Activated T-cell treated with anti-CD3 and anti-CD28 coated beads, Interleukin-2, amount 50 U/mL, for 72 hours (primary cell): Measurements from ENCODE around the gene SIRT2. TPM values are rescaled to one million over a fixed set of nuclear protein-coding genes. Genes with fewer than 3 reads are reported as not detected.

Source experiments
- ATAC-seq, 2 donors: fragments of 150-1000 bp; cut with Tn5 transposase; replicated peaks in 1 of 2; 2 replicates each; pipeline ENCODE4 v1.10.0; 2021; ENCODE audit warnings: moderate library complexity in 2 of 2, mild to moderate bottlenecking in 1 of 2
- DNase-seq, 2 donors: peaks; one replicate each; pipeline ENCODE4 v3.0.0; 2021 to 2022; ENCODE audit warnings: mixed read lengths in 1 of 2
- H3K27ac Mint-ChIP-seq: one replicate; pipeline ENCODE4 v1.8.0; 2022; ENCODE audit warnings: mild to moderate bottlenecking, moderate library complexity, mixed read lengths
- H3K27me3 Mint-ChIP-seq: one replicate; pipeline ENCODE4 v1.8.0; 2022; ENCODE audit warnings: low read depth, mixed read lengths
- H3K36me3 Mint-ChIP-seq, 2 donors: one replicate each; pipeline ENCODE4 v1.8.0; 2022; ENCODE audit warnings: mixed read lengths in 2 of 2, mild to moderate bottlenecking in 1 of 2; ENCODE audit not compliant: insufficient read depth in 2 of 2
- H3K4me1 Mint-ChIP-seq: one replicate; pipeline ENCODE4 v1.8.0; 2022; ENCODE audit warnings: low read depth, mixed read lengths
- H3K4me3 Mint-ChIP-seq, 2 donors: one replicate each; pipeline ENCODE4 v1.8.0; 2022; ENCODE audit warnings: mild to moderate bottlenecking in 2 of 2, mixed read lengths in 2 of 2, moderate library complexity in 2 of 2
- H3K9me3 Mint-ChIP-seq, 2 donors: one replicate each; pipeline ENCODE4 v1.8.0; 2022; ENCODE audit warnings: mixed read lengths in 2 of 2
- total RNA-seq, 2 donors: library from RNA; stranded (reverse); gene quantifications; one replicate each; pipeline ENCODE4 v1.2.3, GENCODE V29; 2022

SIRT2 gene
- total RNA-seq, 2 donors from 2014 or later, result 38.2 to 40.7 TPM

DNA sequence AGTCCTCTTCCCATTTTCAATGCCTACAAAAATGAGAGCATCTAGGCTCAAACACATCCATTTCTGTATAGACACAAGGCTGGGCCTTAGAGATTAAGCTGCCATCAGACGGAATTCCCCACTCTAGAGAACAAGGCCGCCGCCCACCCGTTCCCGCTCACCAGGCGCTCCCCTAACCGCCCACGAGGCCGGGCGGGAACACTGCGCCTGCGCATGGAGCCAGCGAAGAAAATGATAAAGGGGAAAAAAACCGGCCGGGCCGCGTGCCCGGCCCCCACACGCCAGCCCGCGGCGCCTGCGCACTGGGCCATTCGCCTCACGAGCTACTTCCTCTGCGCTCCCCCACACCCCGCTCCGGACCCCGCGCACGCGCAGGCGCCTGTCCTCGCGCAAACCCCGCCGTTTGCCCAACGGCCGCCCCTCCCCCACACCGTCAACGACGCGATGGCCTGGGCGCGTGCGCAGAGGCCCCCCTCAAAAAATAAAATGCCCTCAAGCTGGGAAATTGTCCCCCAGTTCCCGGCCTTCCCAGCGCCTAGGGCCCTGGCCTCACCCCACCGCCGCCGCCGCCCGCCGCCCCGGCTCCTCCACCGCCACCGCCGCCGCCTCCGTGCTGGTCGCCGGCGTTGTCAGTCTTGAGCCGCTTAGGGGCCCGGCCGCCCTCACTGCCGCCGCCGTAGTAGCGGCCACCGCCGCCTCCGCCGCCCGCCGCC lies 50.1 kb downstream of the SIRT2 start:
- peak overlapping the region; percentile 99 for H3K27ac Mint-ChIP-seq
- peak; percentile 27 to 31 for ATAC-seq
- peaks cover 62% of the 10 kb centered on the region for H3K4me1 Mint-ChIP-seq
- peak; percentile 98 to 99 for DNase-seq
- no peaks in the 10 kb centered on the region for H3K27me3 Mint-ChIP-seq
- no peaks in the 10 kb centered on the region for H3K9me3 Mint-ChIP-seq
- H3K36me3 Mint-ChIP-seq, result peaks cover 24 to 46% of the 10 kb centered on the region in 2 donors
- H3K4me3 Mint-ChIP-seq, result peak overlapping the region; percentile 85 to 97

DNA sequence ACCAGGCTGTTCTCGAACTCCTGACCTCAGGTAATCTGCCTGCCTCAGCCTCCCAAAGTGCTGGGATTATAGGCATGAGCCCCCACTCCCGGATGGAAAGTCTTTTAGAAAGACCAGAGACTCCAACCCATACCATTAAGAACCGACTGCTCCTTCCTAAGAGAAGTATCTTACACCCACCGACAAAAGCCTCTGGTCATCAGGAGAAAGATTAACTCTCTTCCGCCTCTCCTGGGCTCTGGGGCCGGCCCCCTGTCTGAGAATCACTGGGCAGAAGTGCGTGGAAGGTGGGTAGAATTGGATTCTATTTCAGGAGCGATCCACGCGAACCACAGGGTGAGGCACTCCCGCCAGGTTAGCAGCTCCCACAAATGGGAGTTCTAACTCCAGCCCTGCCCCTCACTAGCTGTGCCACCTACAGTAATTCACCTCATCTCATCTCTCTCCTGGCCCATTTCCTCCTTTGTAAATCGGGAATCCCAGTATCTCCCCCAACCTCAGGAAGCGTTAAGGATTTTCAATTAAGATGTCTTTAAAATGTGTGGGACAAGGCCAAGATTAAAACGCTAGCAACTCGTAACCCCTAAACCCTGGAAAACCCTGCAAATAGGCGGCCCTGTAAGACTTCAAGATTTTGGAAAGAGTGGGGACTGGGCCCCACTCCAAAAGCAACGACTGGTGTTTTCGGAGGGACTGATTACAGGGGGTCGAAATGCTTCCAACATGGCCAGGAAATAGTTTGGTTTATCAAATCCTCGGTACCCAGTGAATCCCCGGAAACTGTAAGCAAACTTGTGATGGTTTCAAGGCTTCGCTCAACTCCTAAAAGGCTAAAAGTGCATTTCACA lies 50.9 kb downstream of the SIRT2 start:
- Mint-ChIP-seq H3K27me3 (no peaks in the 10 kb centered on the region), H3K27ac (peak overlapping the region; percentile 99), H3K4me1 (peaks cover 70% of the 10 kb centered on the region), H3K4me3 (peak overlapping the region; percentile 85 to 97), H3K36me3 (peaks cover 30 to 54% of the 10 kb centered on the region in 2 donors), H3K9me3 (no peaks in the 10 kb centered on the region)
- ATAC-seq (no peak), DNase-seq (no peak)

DNA sequence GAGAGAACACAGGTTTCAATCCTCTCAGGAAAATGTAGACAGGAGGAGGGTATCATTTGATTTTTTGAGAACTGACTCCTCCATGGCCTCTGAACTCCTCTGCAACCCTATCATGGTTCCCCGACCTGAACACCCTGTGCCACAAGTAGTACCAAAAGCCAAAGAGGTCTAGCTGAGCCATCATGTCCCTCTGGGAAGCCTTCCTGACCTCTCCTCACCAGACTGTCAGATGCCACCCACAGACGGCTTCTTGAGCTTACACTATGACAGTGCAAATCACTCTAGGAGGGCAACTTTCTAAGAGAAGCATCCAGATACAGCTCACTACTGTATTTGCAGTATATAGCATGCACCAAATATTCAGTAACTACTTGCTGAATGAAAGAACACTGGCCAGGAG lies 53.3 kb downstream of the SIRT2 start:
- Mint-ChIP-seq H3K4me3 (peak overlapping the region; percentile 53 to 65), H3K36me3 (peaks cover 33 to 65% of the 10 kb centered on the region in 2 donors), H3K27ac (peak overlapping the region; percentile 85), H3K4me1 (peaks cover 84% of the 10 kb centered on the region), H3K9me3 (no peaks in the 10 kb centered on the region), H3K27me3 (no peaks in the 10 kb centered on the region)
- DNase-seq (no peak), ATAC-seq (no peak)

DNA sequence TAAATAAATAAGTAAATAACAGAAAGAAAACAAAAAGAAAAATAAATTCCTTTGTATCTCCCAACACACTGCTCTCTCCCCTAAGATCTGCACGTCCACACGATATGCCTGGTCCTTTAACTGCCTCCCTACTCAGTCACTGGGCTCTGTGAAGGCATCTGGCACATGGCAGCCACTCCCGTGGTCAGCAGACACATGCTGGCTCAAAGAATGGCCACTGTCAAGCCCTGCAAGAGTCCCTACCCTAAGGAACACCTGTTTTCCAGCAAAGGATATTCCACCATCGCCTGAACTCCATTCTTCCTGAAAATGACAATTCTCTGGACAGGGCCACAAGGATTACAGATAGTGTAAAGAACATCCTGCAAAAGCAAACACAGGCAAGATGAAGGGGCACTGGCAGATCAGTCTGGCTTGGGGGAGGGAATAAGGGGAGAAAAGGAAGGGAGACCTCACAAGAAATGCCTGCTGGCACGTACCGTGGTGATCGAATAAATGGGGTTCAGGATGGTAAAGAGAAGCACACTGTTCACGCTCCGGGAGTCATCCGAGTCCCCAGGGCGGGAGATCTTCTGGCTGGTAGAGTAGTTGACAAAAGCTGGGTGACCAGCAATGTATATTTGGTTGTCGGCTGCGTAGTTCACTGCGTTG lies 53.9 kb downstream of the SIRT2 start:
- Mint-ChIP-seq H3K4me3 (peak overlapping the region; percentile 53 to 65), H3K27me3 (no peaks in the 10 kb centered on the region)
- ATAC-seq, result no peak

DNA sequence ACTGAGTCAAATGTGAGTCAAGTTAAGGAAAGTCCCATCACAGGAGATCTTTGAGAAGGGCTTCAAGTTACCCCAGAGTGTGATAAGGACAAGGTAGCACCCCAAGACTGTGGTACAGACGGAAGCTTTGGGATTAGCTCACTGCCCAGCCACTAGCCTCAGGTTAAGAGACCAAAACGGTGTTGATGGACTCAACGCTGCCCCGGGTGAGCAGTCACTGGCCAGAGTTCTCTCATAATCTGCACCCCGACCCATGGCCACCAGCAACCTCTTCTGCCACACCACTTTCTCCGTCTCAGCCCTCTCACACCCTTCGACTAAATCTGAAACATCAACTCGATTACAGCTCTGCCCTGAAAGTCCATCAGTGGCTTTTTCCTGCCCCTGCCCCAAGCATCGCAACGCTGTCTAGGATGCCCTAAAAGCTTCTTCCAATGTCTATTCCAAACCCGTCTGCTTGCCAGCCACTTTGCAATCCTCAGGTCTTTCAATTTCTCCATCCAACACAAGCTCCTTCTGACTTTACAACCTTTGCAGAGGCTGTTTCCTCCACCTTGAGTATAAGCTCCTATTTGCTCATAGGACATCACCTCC lies 55.2 kb downstream of the SIRT2 start:
- Mint-ChIP-seq H3K4me3 (peak overlapping the region; percentile 69 to 92), H3K9me3 (no peaks in the 10 kb centered on the region), H3K27ac (peak overlapping the region; percentile 88), H3K4me1 (peaks cover 98% of the 10 kb centered on the region), H3K36me3 (peaks cover 37 to 77% of the 10 kb centered on the region in 2 donors), H3K27me3 (no peaks in the 10 kb centered on the region)
- no peak for DNase-seq
- ATAC-seq, result peak in 1 of 2 donors; percentile 19

More for the DNA sequence above, 53.9 kb downstream of the SIRT2 start:
- Mint-ChIP-seq H3K27ac (peak overlapping the region; percentile 85), H3K36me3 (peaks cover 35 to 70% of the 10 kb centered on the region in 2 donors), H3K4me1 (peaks cover 85% of the 10 kb centered on the region), H3K9me3 (no peaks in the 10 kb centered on the region)
- DNase-seq, result no peak

DNA sequence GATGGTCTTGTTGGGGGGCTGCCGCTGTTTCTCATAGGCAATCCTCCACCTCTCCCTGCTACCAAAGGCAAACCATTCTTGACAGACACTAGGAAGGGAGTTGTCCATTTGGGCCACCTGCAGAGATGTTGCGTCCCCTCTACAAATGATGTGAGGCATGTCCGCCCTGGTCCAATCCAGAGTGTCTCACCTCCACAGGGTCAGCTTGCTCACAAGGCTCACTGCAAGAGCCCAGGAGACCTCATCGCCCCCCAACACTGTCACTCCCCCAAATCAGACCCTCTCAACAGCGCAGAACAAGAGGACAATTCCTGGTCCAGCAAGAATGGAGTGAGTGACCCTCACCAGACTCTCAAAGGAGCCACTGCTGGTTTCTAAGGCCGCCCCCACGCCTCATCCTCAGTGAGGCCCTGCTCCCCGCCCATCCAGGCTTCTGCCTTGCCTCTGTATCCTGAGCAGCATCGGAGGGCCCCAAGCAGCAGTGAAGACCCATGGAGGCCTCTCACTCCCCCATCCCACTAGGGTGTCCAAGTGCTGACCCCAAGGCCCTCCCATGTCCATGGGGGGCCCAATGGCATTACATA lies 56.2 kb downstream of the SIRT2 start:
- H3K4me3 Mint-ChIP-seq, result peak overlapping the region; percentile 69 to 92
- ATAC-seq (no peak), DNase-seq (no peak)
- H3K27ac Mint-ChIP-seq, result peak overlapping the region; percentile 88
- H3K27me3 Mint-ChIP-seq, result no peaks in the 10 kb centered on the region
- H3K4me1 Mint-ChIP-seq, result peaks cover 100% of the 10 kb centered on the region
- no peaks in the 10 kb centered on the region for H3K9me3 Mint-ChIP-seq
- peaks cover 31 to 76% of the 10 kb centered on the region in 2 donors for H3K36me3 Mint-ChIP-seq

DNA sequence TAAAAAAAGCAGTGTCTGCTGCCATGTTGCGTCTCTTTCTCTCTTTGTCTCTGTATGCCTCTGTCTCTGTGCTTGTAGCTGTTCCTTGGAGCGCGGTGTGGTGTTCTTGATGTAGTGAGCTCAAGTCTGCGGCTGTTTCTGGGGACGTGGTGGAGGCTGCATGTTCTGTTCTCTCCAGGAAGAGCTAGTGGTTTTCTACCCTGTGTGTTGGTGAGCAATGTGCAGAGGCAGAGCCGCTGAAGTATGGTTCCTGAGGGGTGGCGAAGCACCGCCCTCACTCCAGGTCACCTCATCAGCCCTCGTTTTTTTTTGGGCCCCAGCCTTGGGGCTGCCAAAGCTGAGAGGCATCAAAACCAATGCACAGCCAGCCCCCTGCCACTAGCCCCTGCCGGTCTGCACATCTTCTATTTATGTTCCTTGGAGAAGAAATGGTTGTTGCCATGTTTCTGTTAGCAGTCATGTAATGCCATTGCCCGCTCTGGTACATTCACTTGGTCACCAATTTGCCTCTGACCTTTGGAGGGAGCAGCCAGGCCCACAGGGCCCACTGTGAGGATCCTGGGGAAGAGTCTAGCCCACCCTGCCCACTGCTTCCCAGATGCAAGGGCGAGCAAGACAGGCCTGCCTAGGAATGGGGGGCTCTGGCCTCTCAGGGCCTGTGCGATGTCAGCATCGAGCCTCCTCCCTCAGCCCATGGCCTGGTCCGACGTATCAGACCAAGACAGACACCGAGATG lies 56.8 kb downstream of the SIRT2 start:
- Mint-ChIP-seq H3K27me3 (no peaks in the 10 kb centered on the region), H3K36me3 (peaks cover 28 to 71% of the 10 kb centered on the region in 2 donors)

DNA sequence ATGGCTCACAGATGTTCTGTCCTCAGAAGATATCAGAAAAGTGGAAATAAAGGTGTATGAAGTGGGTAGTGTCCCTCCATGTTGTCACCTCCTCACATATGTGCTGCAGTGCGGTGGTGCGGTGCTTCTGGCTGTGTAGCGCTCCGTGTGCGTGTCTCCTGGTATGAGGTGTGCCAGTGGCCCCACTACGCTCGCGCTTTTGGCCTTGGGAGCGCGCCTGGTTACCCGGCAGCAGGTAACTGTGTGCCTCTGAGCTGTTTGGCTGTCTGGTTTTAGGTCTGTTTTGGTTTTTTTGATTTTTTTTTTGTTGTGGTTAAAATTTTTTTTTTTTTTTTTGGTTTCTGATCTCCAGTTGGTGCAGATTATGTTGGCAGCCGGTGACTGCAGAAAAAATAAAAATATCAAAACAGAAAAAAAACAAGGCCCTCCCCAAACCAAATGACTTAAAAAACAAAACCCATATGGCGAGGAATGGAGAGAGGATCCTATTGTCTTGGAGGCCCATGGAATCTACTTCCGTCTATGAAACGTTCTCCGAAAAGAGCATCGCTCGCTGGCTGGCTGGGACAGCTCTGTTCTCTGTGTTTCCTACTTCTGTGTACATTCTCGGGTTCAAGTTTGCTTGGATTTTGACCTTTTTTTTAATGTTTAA lies 57.5 kb downstream of the SIRT2 start:
- Mint-ChIP-seq H3K4me3 (peak overlapping the region; percentile 69 to 92), H3K36me3 (peaks cover 31 to 72% of the 10 kb centered on the region in 2 donors), H3K4me1 (peaks cover 92% of the 10 kb centered on the region), H3K27ac (peak overlapping the region; percentile 88), H3K9me3 (no peaks in the 10 kb centered on the region), H3K27me3 (no peaks in the 10 kb centered on the region)
- DNase-seq, result peak in 1 of 2 donors; percentile 57
- peak; percentile 19 for ATAC-seq

More for the DNA sequence above, 56.8 kb downstream of the SIRT2 start:
- H3K27ac Mint-ChIP-seq, result peak overlapping the region; percentile 88
- peaks cover 95% of the 10 kb centered on the region for H3K4me1 Mint-ChIP-seq
- no peaks in the 10 kb centered on the region for H3K9me3 Mint-ChIP-seq
- ATAC-seq (peak; percentile 65 to 72), DNase-seq (peak; percentile 62 to 73)
- peak overlapping the region; percentile 69 to 92 for H3K4me3 Mint-ChIP-seq

DNA sequence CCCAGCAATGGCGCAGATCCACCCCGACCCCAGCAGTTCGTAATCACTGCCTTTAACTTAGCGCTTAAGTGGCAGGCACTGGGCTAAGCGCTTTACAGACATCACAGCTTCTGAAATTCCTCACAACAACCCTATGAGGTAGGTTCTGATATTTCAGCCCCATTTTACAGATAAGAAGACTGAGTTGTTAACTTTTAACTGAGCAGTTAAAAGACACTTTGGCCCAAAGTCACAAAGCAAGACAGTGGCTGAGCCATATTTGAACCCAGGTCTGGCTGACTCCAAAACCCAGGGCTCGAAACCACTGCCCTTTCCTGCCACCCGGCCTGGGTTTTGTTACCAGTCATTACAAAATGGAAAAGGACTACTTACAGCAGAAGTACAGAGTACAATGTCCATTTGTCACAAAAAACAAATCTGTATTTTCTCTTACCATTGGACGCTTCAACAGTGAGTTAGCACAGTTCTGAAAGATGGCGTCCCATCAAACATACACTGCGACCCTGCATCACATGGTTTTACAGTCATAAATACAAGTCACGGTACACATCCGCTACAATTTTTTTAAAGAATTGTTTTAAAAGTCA lies 58.1 kb downstream of the SIRT2 start:
- no peaks in the 10 kb centered on the region for H3K9me3 Mint-ChIP-seq
- H3K4me3 Mint-ChIP-seq, result peak overlapping the region; percentile 69 to 92
- H3K27ac Mint-ChIP-seq, result peak overlapping the region; percentile 88
- no peaks in the 10 kb centered on the region for H3K27me3 Mint-ChIP-seq
- ATAC-seq (no peak), DNase-seq (no peak)
- H3K4me1 Mint-ChIP-seq, result peaks cover 88% of the 10 kb centered on the region
- H3K36me3 Mint-ChIP-seq, result peaks cover 31 to 74% of the 10 kb centered on the region in 2 donors

DNA sequence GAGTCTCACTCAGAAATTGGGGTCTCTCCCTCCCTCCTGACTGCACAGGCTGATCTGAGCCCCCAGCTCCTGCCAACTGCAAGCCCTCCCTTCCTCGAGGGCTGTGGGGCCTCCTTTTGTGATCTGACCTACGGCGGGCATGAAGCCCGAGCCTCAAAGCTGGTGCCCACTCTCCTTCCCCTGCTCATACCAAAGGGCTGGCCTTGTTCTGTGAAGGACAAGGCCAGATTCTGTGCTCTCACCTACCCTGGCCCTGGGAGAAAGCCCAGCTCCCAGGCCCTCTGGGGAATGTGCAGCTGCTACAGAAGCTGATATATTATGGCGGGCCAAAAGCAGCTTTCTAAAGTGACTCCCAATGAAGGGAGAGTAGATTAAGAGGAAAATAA lies 58.8 kb downstream of the SIRT2 start:
- peak overlapping the region; percentile 74 for H3K27ac Mint-ChIP-seq
- no peaks in the 10 kb centered on the region for H3K9me3 Mint-ChIP-seq
- peak overlapping the region; percentile 45 to 65 for H3K4me3 Mint-ChIP-seq
- ATAC-seq (no peak), DNase-seq (no peak)
- H3K4me1 Mint-ChIP-seq, result peaks cover 85% of the 10 kb centered on the region
- H3K27me3 Mint-ChIP-seq, result no peaks in the 10 kb centered on the region
- H3K36me3 Mint-ChIP-seq, result peaks cover 29 to 71% of the 10 kb centered on the region in 2 donors

DNA sequence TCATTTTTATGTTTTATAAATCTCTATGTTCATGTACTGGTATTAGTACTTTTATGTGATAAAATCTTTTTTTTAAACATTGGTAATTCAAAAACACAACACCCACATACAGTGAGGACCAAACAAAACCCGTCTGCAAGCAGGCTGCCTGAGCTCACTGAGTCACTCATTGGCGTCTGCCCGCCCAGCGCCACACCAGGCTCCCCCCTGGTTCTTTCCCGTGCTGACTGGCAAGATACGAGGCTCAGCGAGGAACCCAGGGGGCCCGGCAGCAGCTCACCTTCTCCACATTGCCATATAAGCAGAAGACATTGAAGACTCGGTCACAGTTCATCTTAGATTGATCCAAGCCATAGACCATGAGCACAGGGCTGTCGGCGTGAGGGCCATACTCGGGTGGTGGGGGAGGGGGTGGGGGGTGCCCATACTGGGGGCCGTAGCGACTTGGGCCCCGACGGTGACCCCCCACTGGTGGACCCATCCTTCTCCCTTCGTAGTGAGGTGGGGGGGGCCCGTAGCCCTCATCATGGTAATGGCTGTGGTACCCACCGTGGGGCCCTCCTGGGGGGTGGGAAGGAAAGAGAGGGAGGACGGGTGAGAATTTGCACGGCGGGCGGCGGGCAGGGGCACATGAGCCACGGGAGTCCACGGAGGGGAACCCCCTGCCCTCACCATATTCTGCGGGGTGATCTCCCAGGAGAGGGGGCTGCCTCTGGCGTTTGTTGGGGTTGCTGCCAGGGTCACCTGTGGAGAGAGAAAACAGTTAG lies 59.4 kb downstream of the SIRT2 start:
- ATAC-seq (no peak), DNase-seq (peak in 1 of 2 donors; percentile 41)
- H3K9me3 Mint-ChIP-seq, result no peaks in the 10 kb centered on the region
- H3K36me3 Mint-ChIP-seq, result peaks cover 25 to 66% of the 10 kb centered on the region in 2 donors
- H3K27me3 Mint-ChIP-seq, result no peaks in the 10 kb centered on the region
- H3K27ac Mint-ChIP-seq, result peak overlapping the region; percentile 78
- H3K4me3 Mint-ChIP-seq, result peak overlapping the region; percentile 38 to 72
- H3K4me1 Mint-ChIP-seq, result peaks cover 79% of the 10 kb centered on the region
